ENCODE data around the gene OR52J3. TPM values are rescaled to one million over a fixed set of nuclear protein-coding genes. Genes with fewer than 3 reads are reported as not detected.

OR52J3 gene
- total and polyA plus RNA-seq, 2 of the 8 experiments (the other 6 are each of a cell fraction or from before 2014, with no cell fraction given): not detected

GRCh38 chr11:5096011-5096410 is 49.7 kb downstream of the OR52J3 start (continued):
- no peak for TF ChIP-seq MAX (IDR thresholded peaks at IDR 0.05)
- no peak for TF ChIP-seq HDAC2 (IDR thresholded peaks at IDR 0.05; ENCODE audit: borderline replicate concordance in 1 of 2, low read depth in 2 of 2, low read length in 2 of 2)
- no peak for TF ChIP-seq RXRA (IDR thresholded peaks at IDR 0.05; ENCODE audit: insufficient read depth, low read depth, low read length)
- TF ChIP-seq ATF2 (IDR thresholded peaks at IDR 0.05; ENCODE audit: low read length): no peak
- TF ChIP-seq CHD2 (IDR thresholded peaks at IDR 0.05; ENCODE audit: low read length): no peak
- no peak for TF ChIP-seq TEAD4 (IDR thresholded peaks at IDR 0.05; ENCODE audit: low read depth, low read length)

Other genes starting within 250 kb of the OR52J3 start
- gene OR52R1, start 242.1 kb upstream of the OR52J3 start, total RNA-seq (2021; fragmentation: NEBNext Ultra II Directional; extraction: Animal tissue kit (Norgen Biotek cat#: 25700)): not detected in 2 replicates
- not detected in 2 replicates for gene OR52R1, start 242.1 kb upstream of the OR52J3 start, polyA plus RNA-seq (2011; rRNA removed)
- not detected in 2 replicates for gene OR51F2, start 225.2 kb upstream of the OR52J3 start, total RNA-seq (2021; fragmentation: NEBNext Ultra II Directional; extraction: Animal tissue kit (Norgen Biotek cat#: 25700))
- gene OR51F2, start 225.2 kb upstream of the OR52J3 start, polyA plus RNA-seq (2011; rRNA removed): 0.09 and 0.15 TPM in 2 replicates
- not detected in 2 replicates for gene OR51S1, start 197.3 kb upstream of the OR52J3 start, total RNA-seq (2021; fragmentation: NEBNext Ultra II Directional; extraction: Animal tissue kit (Norgen Biotek cat#: 25700))
- gene OR51S1, start 197.3 kb upstream of the OR52J3 start, polyA plus RNA-seq (2011; rRNA removed): not detected in 2 replicates
- gene OR51T1, start 164.6 kb upstream of the OR52J3 start, total RNA-seq (2021; fragmentation: NEBNext Ultra II Directional; extraction: Animal tissue kit (Norgen Biotek cat#: 25700)): not detected in 2 replicates
- not detected in 2 replicates for gene OR51T1, start 164.6 kb upstream of the OR52J3 start, polyA plus RNA-seq (2011; rRNA removed)
- not detected in 2 replicates for gene OR51A7, start 142.7 kb upstream of the OR52J3 start, total RNA-seq (2021; fragmentation: NEBNext Ultra II Directional; extraction: Animal tissue kit (Norgen Biotek cat#: 25700))
- gene OR51A7, start 142.7 kb upstream of the OR52J3 start, polyA plus RNA-seq (2011; rRNA removed): not detected in 2 replicates
- gene OR51G2, start 127.2 kb upstream of the OR52J3 start, total RNA-seq (2021; fragmentation: NEBNext Ultra II Directional; extraction: Animal tissue kit (Norgen Biotek cat#: 25700)): not detected in 2 replicates
- not detected in 2 replicates for gene OR51G2, start 127.2 kb upstream of the OR52J3 start, polyA plus RNA-seq (2011; rRNA removed)
- not detected in 2 replicates for gene OR51G1, start 122.2 kb upstream of the OR52J3 start, total RNA-seq (2021; fragmentation: NEBNext Ultra II Directional; extraction: Animal tissue kit (Norgen Biotek cat#: 25700))
- not detected in 2 replicates for gene OR51G1, start 122.2 kb upstream of the OR52J3 start, polyA plus RNA-seq (2011; rRNA removed)
- not detected in 2 replicates for gene OR51A4, start 98.9 kb upstream of the OR52J3 start, total RNA-seq (2021; fragmentation: NEBNext Ultra II Directional; extraction: Animal tissue kit (Norgen Biotek cat#: 25700))
- not detected in 2 replicates for gene OR51A4, start 98.9 kb upstream of the OR52J3 start, polyA plus RNA-seq (2011; rRNA removed)
- gene OR51A2, start 90.8 kb upstream of the OR52J3 start, total RNA-seq (2021; fragmentation: NEBNext Ultra II Directional; extraction: Animal tissue kit (Norgen Biotek cat#: 25700)): not detected in 2 replicates
- gene OR51A2, start 90.8 kb upstream of the OR52J3 start, polyA plus RNA-seq (2011; rRNA removed): not detected in 2 replicates
- gene OR51L1, start 51.7 kb upstream of the OR52J3 start, total RNA-seq (2021; fragmentation: NEBNext Ultra II Directional; extraction: Animal tissue kit (Norgen Biotek cat#: 25700)): not detected in 2 replicates
- not detected in 2 replicates for gene OR51L1, start 51.7 kb upstream of the OR52J3 start, polyA plus RNA-seq (2011; rRNA removed)
- gene OR52E2, start 13.1 kb downstream of the OR52J3 start, total RNA-seq (2021; fragmentation: NEBNext Ultra II Directional; extraction: Animal tissue kit (Norgen Biotek cat#: 25700)): not detected in 2 replicates
- gene OR52E2, start 13.1 kb downstream of the OR52J3 start, polyA plus RNA-seq (2011; rRNA removed): not detected in 2 replicates
- not detected in 2 replicates for gene OR52E1, start 23.0 kb downstream of the OR52J3 start, total RNA-seq (2021; fragmentation: NEBNext Ultra II Directional; extraction: Animal tissue kit (Norgen Biotek cat#: 25700))
- not detected in 2 replicates for gene OR52E1, start 23.0 kb downstream of the OR52J3 start, polyA plus RNA-seq (2011; rRNA removed)
- 0.11 TPM in 1 of 2 replicates, not detected in the other for gene OR52A5, start 91.8 kb downstream of the OR52J3 start, total RNA-seq (2021; fragmentation: NEBNext Ultra II Directional; extraction: Animal tissue kit (Norgen Biotek cat#: 25700))
- gene OR52A5, start 91.8 kb downstream of the OR52J3 start, polyA plus RNA-seq (2011; rRNA removed): 0.02 TPM in 2 replicates
- gene OR52A1, start 108.2 kb downstream of the OR52J3 start, total RNA-seq (2021; fragmentation: NEBNext Ultra II Directional; extraction: Animal tissue kit (Norgen Biotek cat#: 25700)): 11.6 and 12.2 TPM in 2 replicates
- gene OR52A1, start 108.2 kb downstream of the OR52J3 start, polyA plus RNA-seq (2011; rRNA removed): 5.7 and 5.9 TPM in 2 replicates
- gene OR51V1, start 154.2 kb downstream of the OR52J3 start, total RNA-seq (2021; fragmentation: NEBNext Ultra II Directional; extraction: Animal tissue kit (Norgen Biotek cat#: 25700)): not detected in 2 replicates
- gene OR51V1, start 154.2 kb downstream of the OR52J3 start, polyA plus RNA-seq (2011; rRNA removed): not detected in 2 replicates
- not detected in 2 replicates for gene HBB, start 180.5 kb downstream of the OR52J3 start, total RNA-seq (2021; fragmentation: NEBNext Ultra II Directional; extraction: Animal tissue kit (Norgen Biotek cat#: 25700))
- gene HBB, start 180.5 kb downstream of the OR52J3 start, polyA plus RNA-seq (2011; rRNA removed): not detected in 2 replicates
- not detected in 2 replicates for gene HBD, start 188.0 kb downstream of the OR52J3 start, total RNA-seq (2021; fragmentation: NEBNext Ultra II Directional; extraction: Animal tissue kit (Norgen Biotek cat#: 25700))
- gene HBD, start 188.0 kb downstream of the OR52J3 start, polyA plus RNA-seq (2011; rRNA removed): not detected in 2 replicates
- not detected in 2 replicates for gene HBG1, start 203.3 kb downstream of the OR52J3 start, total RNA-seq (2021; fragmentation: NEBNext Ultra II Directional; extraction: Animal tissue kit (Norgen Biotek cat#: 25700))
- 0.26 TPM in 1 of 2 replicates, not detected in the other for gene HBG1, start 203.3 kb downstream of the OR52J3 start, polyA plus RNA-seq (2011; rRNA removed)
- not detected in 2 replicates for gene HBG2, start 208.3 kb downstream of the OR52J3 start, total RNA-seq (2021; fragmentation: NEBNext Ultra II Directional; extraction: Animal tissue kit (Norgen Biotek cat#: 25700))
- 0.19 and 0.23 TPM in 2 replicates for gene HBG2, start 208.3 kb downstream of the OR52J3 start, polyA plus RNA-seq (2011; rRNA removed)
- gene HBE1, start 223.4 kb downstream of the OR52J3 start, total RNA-seq (2021; fragmentation: NEBNext Ultra II Directional; extraction: Animal tissue kit (Norgen Biotek cat#: 25700)): not detected in 2 replicates
- 0.20 and 0.39 TPM in 2 replicates for gene HBE1, start 223.4 kb downstream of the OR52J3 start, polyA plus RNA-seq (2011; rRNA removed)

All from H1 (cell line).